Measurements from ENCODE around the gene UGT3A2.
A peak's percentile ranks its signal among the peaks of the same experiment; 100 is the strongest.

Gene UGT3A2

GRCh38 chr5:36070687-36071571, 4.2 kb upstream of the UGT3A2 start:
- Histone ChIP-seq H3K4me3 (ENCODE audit: low read depth, low read length) (no peak overlapping the region), H3K27me3 (peaks cover 8% of the 10 kb centered on the region), H3K36me3 (no peaks in the 10 kb centered on the region), H3K4me1 (no peaks in the 10 kb centered on the region), H3K9me3 (no peaks in the 10 kb centered on the region)
- no peak for DNase-seq
- TF ChIP-seq, protein P1, sequence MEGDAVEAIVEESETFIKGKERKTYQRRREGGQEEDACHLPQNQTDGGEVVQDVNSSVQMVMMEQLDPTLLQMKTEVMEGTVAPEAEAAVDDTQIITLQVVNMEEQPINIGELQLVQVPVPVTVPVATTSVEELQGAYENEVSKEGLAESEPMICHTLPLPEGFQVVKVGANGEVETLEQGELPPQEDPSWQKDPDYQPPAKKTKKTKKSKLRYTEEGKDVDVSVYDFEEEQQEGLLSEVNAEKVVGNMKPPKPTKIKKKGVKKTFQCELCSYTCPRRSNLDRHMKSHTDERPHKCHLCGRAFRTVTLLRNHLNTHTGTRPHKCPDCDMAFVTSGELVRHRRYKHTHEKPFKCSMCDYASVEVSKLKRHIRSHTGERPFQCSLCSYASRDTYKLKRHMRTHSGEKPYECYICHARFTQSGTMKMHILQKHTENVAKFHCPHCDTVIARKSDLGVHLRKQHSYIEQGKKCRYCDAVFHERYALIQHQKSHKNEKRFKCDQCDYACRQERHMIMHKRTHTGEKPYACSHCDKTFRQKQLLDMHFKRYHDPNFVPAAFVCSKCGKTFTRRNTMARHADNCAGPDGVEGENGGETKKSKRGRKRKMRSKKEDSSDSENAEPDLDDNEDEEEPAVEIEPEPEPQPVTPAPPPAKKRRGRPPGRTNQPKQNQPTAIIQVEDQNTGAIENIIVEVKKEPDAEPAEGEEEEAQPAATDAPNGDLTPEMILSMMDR (IDR thresholded peaks at IDR 0.05; ENCODE audit: low read depth, low read length) = no peak

- no peaks in the 10 kb centered on the region for H3K36me3 ChIP-seq
- no peak overlapping the region for H3K4me3 ChIP-seq (ENCODE audit: low read depth, low read length)
- peaks cover 14% of the 10 kb centered on the region for H3K27me3 ChIP-seq
- no peaks in the 10 kb centered on the region for H3K4me1 ChIP-seq
- no peak for DNase-seq
- TF ChIP-seq, protein P1 (IDR thresholded peaks at IDR 0.05; ENCODE audit: low read depth, low read length) = no peak
- no peaks in the 10 kb centered on the region for H3K9me3 ChIP-seq
Measured at GRCh38 chr5:36068751-36069281, 2.1 kb upstream of the UGT3A2 start.

DNA sequence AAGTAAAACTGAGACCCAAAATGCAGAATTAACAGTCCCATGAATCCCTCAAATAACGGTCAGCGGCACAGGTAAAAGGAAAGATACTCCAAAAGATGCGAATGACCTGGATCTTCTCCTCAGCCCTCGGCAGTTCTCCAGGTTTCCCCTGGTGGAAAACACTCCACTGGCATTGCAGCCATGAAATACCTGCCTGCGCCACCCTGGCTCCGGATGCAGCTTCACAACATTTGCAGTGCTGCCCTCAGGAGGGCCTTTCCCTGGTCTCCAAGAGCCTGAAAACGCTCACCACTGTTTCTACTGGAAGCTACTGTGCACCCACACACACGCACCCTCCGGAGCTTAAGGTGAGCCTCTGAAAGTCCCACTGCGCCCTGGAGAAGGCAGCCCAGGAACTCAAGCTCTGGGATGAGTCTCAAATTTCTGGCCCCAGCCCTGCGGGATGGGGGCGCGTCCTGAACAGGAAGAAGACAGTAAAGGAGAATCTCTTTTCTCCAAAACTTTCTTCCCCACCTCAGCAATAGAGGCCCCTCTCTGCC, 612 bp downstream of the UGT3A2 start:
- Histone ChIP-seq H3K36me3 (no peaks in the 10 kb centered on the region), H3K9me3 (no peaks in the 10 kb centered on the region), H3K27me3 (peaks cover 14% of the 10 kb centered on the region), H3K4me1 (no peaks in the 10 kb centered on the region), H3K4me3 (ENCODE audit: low read depth, low read length) (no peak overlapping the region; the same call in 1 of the 2 replicates)
- TF ChIP-seq, protein P1 (IDR thresholded peaks at IDR 0.05; ENCODE audit: low read depth, low read length) = no peak
- no peak for DNase-seq

DNA sequence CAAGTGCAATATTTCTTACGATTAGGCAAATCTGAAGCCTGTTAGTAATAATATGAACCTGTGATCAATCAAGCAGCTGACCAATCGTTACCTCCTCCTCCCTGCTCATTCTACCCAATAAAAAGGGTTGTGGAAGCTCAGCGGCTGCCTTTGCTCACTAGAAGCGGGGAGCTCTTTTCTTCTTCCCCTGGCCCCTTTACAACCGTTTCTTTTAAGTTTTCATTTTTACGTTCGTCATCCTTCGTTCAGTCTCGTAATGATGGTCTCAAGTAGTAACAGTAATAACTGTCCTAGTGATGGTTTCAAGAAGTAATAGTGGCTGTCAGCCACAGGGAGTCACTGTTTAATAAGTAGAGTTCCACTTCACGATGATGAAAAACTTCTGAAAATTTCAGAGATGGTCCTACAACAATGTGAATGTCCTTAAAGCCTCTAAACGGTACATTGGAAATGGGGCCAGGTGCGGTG, 6.2 kb downstream of the UGT3A2 start:
- Histone ChIP-seq H3K4me1 (no peaks in the 10 kb centered on the region), H3K4me3 (ENCODE audit: low read depth, low read length) (no peak overlapping the region), H3K36me3 (no peaks in the 10 kb centered on the region), H3K9me3 (no peaks in the 10 kb centered on the region), H3K27me3 (peaks cover 4% of the 10 kb centered on the region; the same call in 1 of the 2 replicates)
- TF ChIP-seq, protein P1 (IDR thresholded peaks at IDR 0.05; ENCODE audit: low read depth, low read length) = peak; percentile 45
- DNase-seq = no peak

DNA sequence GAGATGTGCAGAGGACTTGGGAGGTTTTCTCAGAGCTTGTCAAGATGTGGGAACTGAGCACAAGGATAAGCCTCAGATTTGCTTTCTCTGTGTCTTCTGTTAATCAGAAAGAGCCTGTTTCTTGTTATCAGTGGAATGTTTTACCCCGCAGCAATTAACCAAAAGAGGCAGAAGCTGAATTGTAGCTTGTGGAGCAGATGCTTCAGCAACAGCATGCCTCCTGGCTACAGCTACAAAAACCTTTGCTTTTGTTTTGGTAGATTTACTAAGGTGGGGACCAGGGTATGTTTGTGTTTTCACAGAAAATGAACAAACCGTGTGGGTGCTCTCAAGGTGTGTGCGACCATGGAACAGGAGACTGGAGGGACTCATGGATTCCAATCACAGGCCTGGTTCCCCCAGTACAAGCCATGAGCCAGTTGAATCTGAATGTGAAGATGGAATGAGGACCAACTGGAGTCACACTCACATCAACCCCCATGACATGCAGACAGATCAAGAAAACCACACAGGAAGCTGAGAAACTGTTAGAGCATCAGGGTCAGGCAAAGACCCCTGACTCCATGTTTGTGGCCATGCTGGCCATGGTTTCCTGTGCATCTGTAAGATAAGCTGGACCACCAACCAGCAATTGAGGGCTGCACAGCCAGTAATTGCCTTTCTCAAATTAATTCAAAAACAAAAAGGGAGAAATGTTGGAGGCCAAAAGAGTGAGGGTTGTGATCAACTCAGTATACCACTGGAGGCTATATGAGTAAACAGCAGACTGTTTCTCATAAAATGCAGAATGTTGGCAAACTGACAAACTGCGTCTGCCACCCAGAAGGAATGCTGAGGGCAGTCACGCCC, 6.9 kb downstream of the UGT3A2 start:
- no peak for DNase-seq
- Histone ChIP-seq H3K4me3 (ENCODE audit: low read depth, low read length) (no peak overlapping the region), H3K4me1 (no peaks in the 10 kb centered on the region), H3K27me3 (no peaks in the 10 kb centered on the region; the same call in 1 of the 2 replicates), H3K36me3 (no peaks in the 10 kb centered on the region), H3K9me3 (no peaks in the 10 kb centered on the region)
- TF ChIP-seq, protein P1 (IDR thresholded peaks at IDR 0.05; ENCODE audit: low read depth, low read length) = no peak

Measured in BE2C (cell line).